ENCODE data around the gene MDN1. TPM values are rescaled to one million over a fixed set of nuclear protein-coding genes. Genes with fewer than 3 reads are reported as not detected.

Gene MDN1
- polyA plus RNA-seq, 1 of the 3 experiments (the other 2 are of a cell fraction): 8.5 TPM

DNA sequence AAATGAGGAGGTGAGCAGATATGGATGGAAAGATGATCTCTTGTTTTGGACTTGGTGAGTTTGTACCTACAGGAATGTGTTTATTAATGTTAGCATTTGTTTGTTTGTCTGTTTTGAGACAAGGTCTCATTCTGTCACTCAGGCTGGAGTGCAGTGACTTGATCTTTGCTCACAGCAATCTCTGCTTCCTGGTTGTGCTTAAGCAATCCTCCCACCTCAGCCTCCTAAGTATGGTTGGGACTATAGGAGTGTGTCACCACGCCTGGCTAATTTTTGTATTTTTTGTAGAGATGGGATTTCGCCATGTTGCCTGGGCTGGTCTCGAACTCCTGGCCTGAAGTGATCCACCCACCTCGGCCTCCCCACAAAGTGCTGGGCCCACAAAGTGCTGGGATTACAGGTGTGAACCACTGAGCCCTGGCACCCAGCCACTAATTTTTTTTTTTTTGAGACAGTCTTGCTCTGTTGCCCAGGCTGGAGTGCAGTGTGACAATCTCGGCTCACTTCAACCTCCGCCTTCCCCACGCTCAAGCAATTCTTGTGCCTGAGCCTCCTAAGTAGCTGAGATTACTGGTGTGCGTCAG is 17.1 kb upstream of the MDN1 start:
- Histone ChIP-seq H3K9me2 (no peaks in the 10 kb centered on the region), H3K4me1 (ENCODE audit: control insufficient read depth in 1 of 2, insufficient read depth in 2 of 2, low read depth in 1 of 2, low read length in 1 of 2) (peaks cover under 1 to 4% of the 10 kb centered on the region in 2 experiments; a peak in 2 of 4 replicates), H3K9me3 (no peaks in the 10 kb centered on the region), H3F3A (replicated peaks; ENCODE audit: insufficient read depth) (no peaks in the 10 kb centered on the region), H3K79me2 (ENCODE audit: insufficient read depth) (peaks cover 93% of the 10 kb centered on the region), H4K20me1 (ENCODE audit: insufficient read depth) (no peaks in the 10 kb centered on the region), H3K4me2 (no peak overlapping the region), H3K27ac (ENCODE audit: low read depth in 2 of 2, low read length in 1 of 2) (no peak overlapping the region), H3K27me3 (ENCODE audit: insufficient read depth) (no peaks in the 10 kb centered on the region), H3K4me3 (ENCODE audit: low read depth in 2 of 2, low read length in 1 of 2) (no peak overlapping the region), H3K9ac (no peak overlapping the region), H3K36me3 (replicated peaks in 1 of 2; ENCODE audit: control insufficient read depth in 1 of 2, insufficient read depth in 2 of 2, low read length in 1 of 2) (peaks cover 0 to 24% of the 10 kb centered on the region in 2 experiments), H2AFZ (ENCODE audit: low read depth) (no peak overlapping the region)
- CTCF ChIA-PET: no interaction called here
- TF ChIP-seq FOXJ3 (CRISPR knock-in tag; IDR thresholded peaks at IDR 0.05): no peak
- TF ChIP-seq POLR2AphosphoS5 (IDR thresholded peaks at IDR 0.05; ENCODE audit: low read depth, low read length): no peak
- TF ChIP-seq, protein P1, sequence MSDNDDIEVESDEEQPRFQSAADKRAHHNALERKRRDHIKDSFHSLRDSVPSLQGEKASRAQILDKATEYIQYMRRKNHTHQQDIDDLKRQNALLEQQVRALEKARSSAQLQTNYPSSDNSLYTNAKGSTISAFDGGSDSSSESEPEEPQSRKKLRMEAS (IDR thresholded peaks at IDR 0.05; ENCODE audit: low read depth): no peak
- TF ChIP-seq NFIC (IDR thresholded peaks at IDR 0.05; ENCODE audit: borderline replicate concordance): no peak
- TF ChIP-seq RXRA (IDR thresholded peaks at IDR 0.05; ENCODE audit: borderline replicate concordance, low read depth): no peak
- TF ChIP-seq, protein P2, sequence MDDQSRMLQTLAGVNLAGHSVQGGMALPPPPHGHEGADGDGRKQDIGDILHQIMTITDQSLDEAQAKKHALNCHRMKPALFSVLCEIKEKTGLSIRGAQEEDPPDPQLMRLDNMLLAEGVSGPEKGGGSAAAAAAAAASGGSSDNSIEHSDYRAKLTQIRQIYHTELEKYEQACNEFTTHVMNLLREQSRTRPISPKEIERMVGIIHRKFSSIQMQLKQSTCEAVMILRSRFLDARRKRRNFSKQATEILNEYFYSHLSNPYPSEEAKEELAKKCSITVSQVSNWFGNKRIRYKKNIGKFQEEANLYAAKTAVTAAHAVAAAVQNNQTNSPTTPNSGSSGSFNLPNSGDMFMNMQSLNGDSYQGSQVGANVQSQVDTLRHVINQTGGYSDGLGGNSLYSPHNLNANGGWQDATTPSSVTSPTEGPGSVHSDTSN (IDR thresholded peaks at IDR 0.05): no peak
- TF ChIP-seq, protein P3, sequence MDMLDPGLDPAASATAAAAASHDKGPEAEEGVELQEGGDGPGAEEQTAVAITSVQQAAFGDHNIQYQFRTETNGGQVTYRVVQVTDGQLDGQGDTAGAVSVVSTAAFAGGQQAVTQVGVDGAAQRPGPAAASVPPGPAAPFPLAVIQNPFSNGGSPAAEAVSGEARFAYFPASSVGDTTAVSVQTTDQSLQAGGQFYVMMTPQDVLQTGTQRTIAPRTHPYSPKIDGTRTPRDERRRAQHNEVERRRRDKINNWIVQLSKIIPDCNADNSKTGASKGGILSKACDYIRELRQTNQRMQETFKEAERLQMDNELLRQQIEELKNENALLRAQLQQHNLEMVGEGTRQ (IDR thresholded peaks at IDR 0.05; ENCODE audit: borderline replicate concordance, low read depth, low read length): no peak
- TF ChIP-seq SIN3A (IDR thresholded peaks at IDR 0.05; ENCODE audit: borderline replicate concordance, low read depth, low read length): no peak
- TF ChIP-seq TEAD4 (IDR thresholded peaks at IDR 0.05; ENCODE audit: borderline replicate concordance, insufficient read depth): no peak
- TF ChIP-seq, protein P4, sequence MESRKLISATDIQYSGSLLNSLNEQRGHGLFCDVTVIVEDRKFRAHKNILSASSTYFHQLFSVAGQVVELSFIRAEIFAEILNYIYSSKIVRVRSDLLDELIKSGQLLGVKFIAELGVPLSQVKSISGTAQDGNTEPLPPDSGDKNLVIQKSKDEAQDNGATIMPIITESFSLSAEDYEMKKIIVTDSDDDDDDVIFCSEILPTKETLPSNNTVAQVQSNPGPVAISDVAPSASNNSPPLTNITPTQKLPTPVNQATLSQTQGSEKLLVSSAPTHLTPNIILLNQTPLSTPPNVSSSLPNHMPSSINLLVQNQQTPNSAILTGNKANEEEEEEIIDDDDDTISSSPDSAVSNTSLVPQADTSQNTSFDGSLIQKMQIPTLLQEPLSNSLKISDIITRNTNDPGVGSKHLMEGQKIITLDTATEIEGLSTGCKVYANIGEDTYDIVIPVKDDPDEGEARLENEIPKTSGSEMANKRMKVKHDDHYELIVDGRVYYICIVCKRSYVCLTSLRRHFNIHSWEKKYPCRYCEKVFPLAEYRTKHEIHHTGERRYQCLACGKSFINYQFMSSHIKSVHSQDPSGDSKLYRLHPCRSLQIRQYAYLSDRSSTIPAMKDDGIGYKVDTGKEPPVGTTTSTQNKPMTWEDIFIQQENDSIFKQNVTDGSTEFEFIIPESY (IDR thresholded peaks at IDR 0.05; ENCODE audit: borderline replicate concordance, low read depth): no peak
- TF ChIP-seq EP300 (IDR thresholded peaks at IDR 0.05; ENCODE audit: borderline replicate concordance in 1 of 2, low read depth in 1 of 2, low read length in 1 of 2): no peak
- no peak for TF ChIP-seq TCF12 (IDR thresholded peaks at IDR 0.05)
- no peak for TF ChIP-seq MEF2A (IDR thresholded peaks at IDR 0.05; ENCODE audit: borderline replicate concordance, low read depth)
- TF ChIP-seq GATA2 (CRISPR knock-in tag; IDR thresholded peaks at IDR 0.05): no peak
- DNase-seq: no peak
- POLR2A ChIA-PET: no interaction called here
- 99% methylated on average over 8 of the region's 8 CpGs for WGBS (ENCODE audit: low lambda C conversion rate)

Data from SK-N-SH (cell line).